B cell (primary cell): ENCODE data around the gene TMEM219. TPM values are rescaled to one million over a fixed set of nuclear protein-coding genes. Genes with fewer than 3 reads are reported as not detected.

Experiments used
- ATAC-seq: fragments of 200-7000 bp; cut with Tn5 transposase; one replicate; pipeline ENCODE4 v1.10.0; 2021; ENCODE audit warnings: low read depth, mild to moderate bottlenecking, moderate number of reproducible peaks, moderate library complexity
- CTCF ChIA-PET: fragments of 350-600 bp; sonication (Branson Sonifier 250); formaldehyde crosslinking; loops from one replicate; lab custom pipeline; 2021; ENCODE audit warnings: antibody characterized with exemption, inconsistent platforms; lab: Charles Lee
- POLR2A ChIA-PET: fragments of 350-600 bp; sonication (Branson Sonifier 250); formaldehyde crosslinking; loops from one replicate; lab custom pipeline; 2021; ENCODE audit warnings: antibody characterized with exemption; lab: Charles Lee
- DNase-seq: peaks from one replicate; pipeline ENCODE4 v3.0.0; 2013
- H2AFZ ChIP-seq: 2 replicates; pipeline ENCODE4 v1.6.1; 2012; ENCODE audit warnings: mild to moderate bottlenecking, low read depth, low read length; ENCODE audit not compliant: insufficient read depth, poor library complexity, severe bottlenecking
- H3K27ac ChIP-seq, 2 donors: 1 replicate in 1 of 2; 2 replicates in 1 of 2; pipeline ENCODE4 v1.5.1; 2012 to 2013; ENCODE audit warnings: low read length in 2 of 2, mild to moderate bottlenecking in 2 of 2, moderate library complexity in 1 of 2
- H3K27me3 ChIP-seq, 4 experiments: fragments of 200-600 bp in 1 of 4; sonication (generic) in 1 of 4; replicated peaks in 1 of 4; 1 replicate in 2 of 4; 2 replicates in 2 of 4; pipeline versions ENCODE4 v1.6.1 to v1.7.0; 2013 to 2016; ENCODE audit warnings: low read length in 3 of 4, mild to moderate bottlenecking in 2 of 4, mixed read lengths in 1 of 4, moderate library complexity in 1 of 4; ENCODE audit not compliant: insufficient read depth in 4 of 4, control insufficient read depth in 3 of 4; ENCODE audit errors: control extremely low read depth in 1 of 4
- H3K36me3 ChIP-seq, 2 experiments: replicated peaks in 1 of 2; 1 replicate in 1 of 2; 2 replicates in 1 of 2; pipeline versions ENCODE4 v1.6.1 to v1.7.1; 2013; ENCODE audit warnings: low read length in 1 of 2; ENCODE audit not compliant: insufficient read depth in 2 of 2, control insufficient read depth in 1 of 2; ENCODE audit errors: control extremely low read depth in 1 of 2, extremely low read depth in 1 of 2
- H3K4me1 ChIP-seq, 2 donors: fragments of 200-600 bp in 1 of 2; sonication (generic) in 1 of 2; 1 replicate in 1 of 2; 2 replicates in 1 of 2; pipeline versions ENCODE4 v1.5.1 to v1.6.1; 2013 to 2017; ENCODE audit warnings: low read length in 2 of 2; ENCODE audit not compliant: control insufficient read depth in 2 of 2, insufficient read depth in 2 of 2
- H3K4me2 ChIP-seq: replicated peaks from 2 replicates; pipeline ENCODE3; 2012; ENCODE audit warnings: mild to moderate bottlenecking, low read depth, low read length; ENCODE audit not compliant: poor library complexity, severe bottlenecking
- H3K4me3 ChIP-seq, 5 experiments: fragments of 200-600 bp in 1 of 5; sonication (generic) in 1 of 5; 1 replicate in 3 of 5; 2 replicates in 2 of 5; pipeline versions ENCODE4 v1.5.1 to v1.7.0; 2011 to 2016; ENCODE audit warnings: low read length in 4 of 5, mild to moderate bottlenecking in 4 of 5, low read depth in 2 of 5, control low read depth in 1 of 5, moderate library complexity in 1 of 5; ENCODE audit not compliant: insufficient read depth in 1 of 5; ENCODE audit errors: control extremely low read depth in 1 of 5, extremely low read depth in 1 of 5
- H3K79me2 ChIP-seq: fragments of 200-600 bp; sonication (generic); one replicate; pipeline ENCODE4 v1.6.0; 2016; ENCODE audit warnings: low read length; ENCODE audit not compliant: control insufficient read depth, insufficient read depth
- H3K9ac ChIP-seq: fragments of 200-600 bp; sonication (generic); 2 replicates; pipeline ENCODE4 v1.6.1; 2017; ENCODE audit warnings: mild to moderate bottlenecking, low read length, moderate library complexity
- H3K9me3 ChIP-seq, 3 donors: one replicate each; pipeline versions ENCODE4 v1.6.1 to v1.7.1; 2013; ENCODE audit warnings: low read length in 2 of 3; ENCODE audit not compliant: control insufficient read depth in 2 of 3, insufficient read depth in 1 of 3; ENCODE audit errors: control extremely low read depth in 1 of 3
- H4K20me1 ChIP-seq: 2 replicates; pipeline ENCODE4 v1.6.0; 2012; ENCODE audit warnings: mild to moderate bottlenecking, low read length; ENCODE audit not compliant: insufficient read depth, control insufficient read depth, poor library complexity, severe bottlenecking
- H3K27ac Mint-ChIP-seq: one replicate; pipeline ENCODE4 v1.8.0; 2021; ENCODE audit warnings: mixed read lengths
- H3K27me3 Mint-ChIP-seq: one replicate; pipeline ENCODE4 v1.8.0; 2021; ENCODE audit warnings: mixed read lengths
- H3K4me1 Mint-ChIP-seq: one replicate; pipeline ENCODE4 v1.8.0; 2021; ENCODE audit warnings: mixed read lengths
- H3K4me3 Mint-ChIP-seq: one replicate; pipeline ENCODE4 v1.8.0; 2021; ENCODE audit warnings: mixed read lengths
- H3K9me3 Mint-ChIP-seq: one replicate; pipeline ENCODE4 v1.8.0; 2022; ENCODE audit warnings: mixed read lengths; ENCODE audit not compliant: insufficient read depth
- CTCF ChIP-seq: fragments of 200-600 bp; IDR thresholded peaks from one replicate; pipeline ENCODE4 v1.8.0; 2022; ENCODE audit warnings: antibody characterized with exemption, mild to moderate bottlenecking
- EZH2 ChIP-seq: IDR thresholded peaks from 2 replicates; pipeline ENCODE4 v1.6.1; 2012; ENCODE audit warnings: borderline replicate concordance, low read depth, mild to moderate bottlenecking, moderate library complexity, low read length; ENCODE audit not compliant: insufficient read depth, poor library complexity, severe bottlenecking
- WGBS: methylation state at CpG from one replicate; pipeline ENCODE4 v1.1.5; 2013; ENCODE audit warnings: missing lambda C conversion rate; ENCODE audit not compliant: insufficient coverage; 5-methylcytosine and 5-hydroxymethylcytosine counted together
- intact Hi-C: fragments of 100-400 bp; cut with micrococcal nuclease; formaldehyde crosslinking; loops from one replicate; pipeline ENCODE4 v1.10.0; 2022
- polyA plus RNA-seq: library from polyadenylated mRNA; depleted of rRNA; stranded (reverse); fragments of >200 nt; gene quantifications from 2 replicates; pipeline ENCODE4 v1.2.3, GENCODE V29; 2012
- total RNA-seq, 2 donors: library from RNA; stranded (reverse); fragments of 120-200 nt in 1 of 2; gene quantifications; 1 replicate in 1 of 2; 2 replicates in 1 of 2; pipeline versions ENCODE4 v1.2.3 to v1.2.4, GENCODE V29; 2013 to 2022

The TMEM219 gene
- total and polyA plus RNA-seq, 2 donors (not counting 1 experiment from before 2014, with no cell fraction given) = 66.6 to 103 TPM

- POLR2A ChIA-PET = interaction anchor here (0.6 kb wide), 1 partner anchor 33 kb away, joined by 7 read pairs; no protein-coding TSS in a partner anchor
- Histone ChIP-seq H3K4me2 (no peak overlapping the region), H4K20me1 (no peaks in the 10 kb centered on the region), H2AFZ (no peak overlapping the region), H3K27me3 (no peaks in the 10 kb centered on the region), H3K27ac (no peak overlapping the region), H3K9me3 (no peaks in the 10 kb centered on the region), H3K4me1 (peaks cover under 1 to 5% of the 10 kb centered on the region in 2 donors), H3K4me3 (no peak overlapping the region), H3K79me2 (no peaks in the 10 kb centered on the region), H3K9ac (no peak overlapping the region), H3K36me3 (peaks cover 0 to 66% of the 10 kb centered on the region in 2 experiments)
- DNase-seq (no peak), ATAC-seq (no peak)
- H3K4me3 Mint-ChIP-seq = no peak overlapping the region
- CTCF ChIA-PET = interaction anchor here (0.7 kb wide), 1 partner anchor 93 kb away, joined by 3 read pairs; no protein-coding TSS in a partner anchor
- no peaks in the 10 kb centered on the region for H3K9me3 Mint-ChIP-seq
- intact Hi-C loops = no loop called here
- TF ChIP-seq EZH2 (no peak), CTCF (no peak)
- H3K27ac Mint-ChIP-seq = no peak overlapping the region
- H3K27me3 Mint-ChIP-seq = no peaks in the 10 kb centered on the region
- WGBS = 96% methylated on average over 23 of the region's 23 CpGs
- peaks cover 3% of the 10 kb centered on the region for H3K4me1 Mint-ChIP-seq
Observed at GRCh38 chr16:29989111-29989858, 27.4 kb downstream of the TMEM219 start.

GRCh38 chr16:29990034-29990433 lies 28.2 kb downstream of the TMEM219 start:
- H3K79me2 ChIP-seq = no peaks in the 10 kb centered on the region
- H3K9me3 Mint-ChIP-seq = no peaks in the 10 kb centered on the region
- H3K27me3 ChIP-seq = no peaks in the 10 kb centered on the region
- ChIA-PET POLR2A (no interaction called here), CTCF (no interaction called here)
- H3K9ac ChIP-seq = no peak overlapping the region
- ATAC-seq = no peak
- no peak overlapping the region for H3K4me3 ChIP-seq
- peaks cover 8 to 13% of the 10 kb centered on the region in 2 donors for H3K4me1 ChIP-seq
- no peak overlapping the region for H3K4me3 Mint-ChIP-seq
- no peaks in the 10 kb centered on the region for H3K27me3 Mint-ChIP-seq
- TF ChIP-seq CTCF (no peak), EZH2 (no peak)
- peaks cover 0 to 58% of the 10 kb centered on the region in 2 experiments for H3K36me3 ChIP-seq
- intact Hi-C loops = no loop called here
- no peaks in the 10 kb centered on the region for H3K9me3 ChIP-seq
- H4K20me1 ChIP-seq = no peaks in the 10 kb centered on the region
- no CpG with 5 or more reads among the region's 2 CpGs for WGBS
- H3K27ac ChIP-seq = no peak overlapping the region
- no peak overlapping the region for H3K4me2 ChIP-seq
- no peak for DNase-seq
- H3K27ac Mint-ChIP-seq = no peak overlapping the region
- peaks cover 10% of the 10 kb centered on the region for H3K4me1 Mint-ChIP-seq
- H2AFZ ChIP-seq = no peak overlapping the region
